ENCODE results near the gene DRP2.

- TF ChIP-seq YY1 (IDR thresholded peaks at IDR 0.05; ENCODE audit: low read depth) = no peak
- TF ChIP-seq CTCF (IDR thresholded peaks at IDR 0.05) = no peak
- TF ChIP-seq POLR2AphosphoS5 (IDR thresholded peaks at IDR 0.05; ENCODE audit: low read depth, low read length) = no peak
- no peak for TF ChIP-seq GATA2 (CRISPR knock-in tag; IDR thresholded peaks at IDR 0.05)
- no peak for TF ChIP-seq USF2 (IDR thresholded peaks at IDR 0.05; ENCODE audit: borderline replicate concordance, low read depth, low read length)
- TF ChIP-seq TCF12 (IDR thresholded peaks at IDR 0.05) = no peak
- no peak for TF ChIP-seq GABPA (IDR thresholded peaks at IDR 0.05; ENCODE audit: low read depth)
- no peak for TF ChIP-seq REST (IDR thresholded peaks at IDR 0.05; ENCODE audit: low read depth, low read length)
- no peak for TF ChIP-seq CHD2 (IDR thresholded peaks at IDR 0.05; ENCODE audit: low read length, partially characterized antibody)
Observed at GRCh38 chrX:101231080-101231479, 11.5 kb downstream of the DRP2 start.
